ENCODE data around the gene ZNF644. TPM values are rescaled to one million over a fixed set of nuclear protein-coding genes. Genes with fewer than 3 reads are reported as not detected.

Gene ZNF644
- total RNA-seq, 1 experiment from 2014 or later: 46.2 TPM

GRCh38 chr1:90993245-90993644 lies 28.6 kb downstream of the ZNF644 start:
- Mint-ChIP-seq H3K4me3 (ENCODE audit: unreplicated experiment) (no peak overlapping the region), H3K9me3 (ENCODE audit: unreplicated experiment) (no peaks in the 10 kb centered on the region), H3K4me1 (ENCODE audit: insufficient read depth, unreplicated experiment) (peaks cover 38% of the 10 kb centered on the region), H3K36me3 (ENCODE audit: insufficient read depth, unreplicated experiment) (peaks cover 28% of the 10 kb centered on the region), H3K27ac (ENCODE audit: low read depth, unreplicated experiment) (no peak overlapping the region), H3K27me3 (ENCODE audit: insufficient read depth, unreplicated experiment) (no peaks in the 10 kb centered on the region)
- ChIA-PET CTCF (interaction anchor here (0.6 to 0.8 kb wide), 3 partner anchors 14 to 412 kb away, joined by 3 to 4 read pairs (median 4); partner anchors contain the start of gene HFM1), POLR2A (interaction anchor here (0.8 to 1.4 kb wide), 3 partner anchors 18 to 63 kb away, joined by 3 read pairs; partner anchors contain the start of gene ZNF644)
- no TSS peak for BruUV-seq (replicated peaks)
- no peak for DNase-seq (ENCODE audit: unreplicated experiment)
- TF ChIP-seq CTCF (IDR thresholded peaks at IDR 0.05; ENCODE audit: unreplicated experiment): no peak
- intact Hi-C loops (cut with micrococcal nuclease): no loop called here

GRCh38 chr1:90990779-90991178 lies 31.1 kb downstream of the ZNF644 start:
- intact Hi-C loops (cut with micrococcal nuclease): no loop called here
- Mint-ChIP-seq H3K27me3 (ENCODE audit: insufficient read depth, unreplicated experiment) (no peaks in the 10 kb centered on the region), H3K36me3 (ENCODE audit: insufficient read depth, unreplicated experiment) (peaks cover 21% of the 10 kb centered on the region), H3K4me3 (ENCODE audit: unreplicated experiment) (no peak overlapping the region), H3K9me3 (ENCODE audit: unreplicated experiment) (no peaks in the 10 kb centered on the region), H3K27ac (ENCODE audit: low read depth, unreplicated experiment) (no peak overlapping the region), H3K4me1 (ENCODE audit: insufficient read depth, unreplicated experiment) (peaks cover 31% of the 10 kb centered on the region)
- no peak for TF ChIP-seq CTCF (IDR thresholded peaks at IDR 0.05; ENCODE audit: unreplicated experiment)
- ChIA-PET CTCF (no interaction called here), POLR2A (no interaction called here)
- DNase-seq (ENCODE audit: unreplicated experiment): no peak
- BruUV-seq (replicated peaks): no TSS peak

GRCh38 chr1:90989990-90990389 lies 31.8 kb downstream of the ZNF644 start:
- POLR2A ChIA-PET: no interaction called here
- H3K9me3 Mint-ChIP-seq (ENCODE audit: unreplicated experiment): no peaks in the 10 kb centered on the region
- no peak overlapping the region for H3K4me3 Mint-ChIP-seq (ENCODE audit: unreplicated experiment)
- no peak for TF ChIP-seq CTCF (IDR thresholded peaks at IDR 0.05; ENCODE audit: unreplicated experiment)
- no TSS peak for BruUV-seq (replicated peaks)
- H3K27me3 Mint-ChIP-seq (ENCODE audit: insufficient read depth, unreplicated experiment): no peaks in the 10 kb centered on the region
- intact Hi-C loops (cut with micrococcal nuclease): no loop called here
- H3K27ac Mint-ChIP-seq (ENCODE audit: low read depth, unreplicated experiment): no peak overlapping the region
- CTCF ChIA-PET: no interaction called here
- DNase-seq (ENCODE audit: unreplicated experiment): no peak
- H3K36me3 Mint-ChIP-seq (ENCODE audit: insufficient read depth, unreplicated experiment): peaks cover 21% of the 10 kb centered on the region
- peaks cover 28% of the 10 kb centered on the region for H3K4me1 Mint-ChIP-seq (ENCODE audit: insufficient read depth, unreplicated experiment)

- intact Hi-C loops (cut with micrococcal nuclease): no loop called here
- H3K27ac Mint-ChIP-seq (ENCODE audit: low read depth, unreplicated experiment): no peak overlapping the region
- H3K4me1 Mint-ChIP-seq (ENCODE audit: insufficient read depth, unreplicated experiment): peaks cover 21% of the 10 kb centered on the region
- no TSS peak for BruUV-seq (replicated peaks)
- POLR2A ChIA-PET: no interaction called here
- TF ChIP-seq CTCF (IDR thresholded peaks at IDR 0.05; ENCODE audit: unreplicated experiment): no peak
- no peaks in the 10 kb centered on the region for H3K9me3 Mint-ChIP-seq (ENCODE audit: unreplicated experiment)
- peaks cover 21% of the 10 kb centered on the region for H3K36me3 Mint-ChIP-seq (ENCODE audit: insufficient read depth, unreplicated experiment)
- no peak overlapping the region for H3K4me3 Mint-ChIP-seq (ENCODE audit: unreplicated experiment)
- no peaks in the 10 kb centered on the region for H3K27me3 Mint-ChIP-seq (ENCODE audit: insufficient read depth, unreplicated experiment)
- DNase-seq (ENCODE audit: unreplicated experiment): no peak
- CTCF ChIA-PET: interaction anchor here (0.7 kb wide), 1 partner anchor 8 kb away, joined by 3 read pairs; no protein-coding TSS in a partner anchor
These were observed 32.5 kb downstream of the ZNF644 start for GRCh38 chr1:90989302-90989701.

All from MCF 10A (cell line).